Esophagus squamous epithelium (tissue), 5 donors: ENCODE results near the gene MIPOL1. TPM values are rescaled to one million over a fixed set of nuclear protein-coding genes. Genes with fewer than 3 reads are reported as not detected.
"Not testable (repeated sequence)": the region's sequence is repeated elsewhere in the genome, so short reads cannot be mapped to it uniquely, and the experiment has no call there.

ENCODE experiments used
- DNase-seq: peaks from one replicate; lab custom pipeline; 2025; lab: John Stamatoyannopoulos, UW
- H3K27ac ChIP-seq, 4 donors: fragments of 200-600 bp; sonication (generic); one replicate each; pipeline ENCODE4 v1.5.1; 2016 to 2019; ENCODE audit warnings: mild to moderate bottlenecking in 1 of 4
- H3K27me3 ChIP-seq, 4 donors: fragments of 200-600 bp; sonication (generic); 1 replicate in 3 of 4; 2 replicates in 1 of 4; pipeline versions ENCODE4 v1.5.1 to v1.6.0; 2017 to 2021; ENCODE audit warnings: antibody characterized with exemption in 1 of 4
- H3K36me3 ChIP-seq, 3 donors: fragments of 200-600 bp; sonication (generic); one replicate each; pipeline ENCODE4 v1.5.1; 2016 to 2019
- H3K4me1 ChIP-seq, 3 donors: fragments of 200-600 bp; sonication (generic); one replicate each; pipeline ENCODE4 v1.5.1; 2017 to 2019
- H3K4me3 ChIP-seq, 4 donors: fragments of 200-600 bp; sonication (generic); 1 replicate in 3 of 4; 2 replicates in 1 of 4; pipeline ENCODE4 v1.5.1; 2016 to 2019; ENCODE audit warnings: mild to moderate bottlenecking in 2 of 4, moderate library complexity in 1 of 4
- H3K9me3 ChIP-seq, 3 donors: fragments of 200-600 bp; sonication (generic); one replicate each; pipeline ENCODE4 v1.5.1; 2016 to 2019
- POLR2A ChIP-seq, 4 donors: fragments of 450-650 bp; IDR thresholded peaks; one replicate each; pipeline ENCODE4 v1.6.1; 2017; ENCODE audit warnings: antibody characterized with exemption in 4 of 4, mild to moderate bottlenecking in 4 of 4, moderate library complexity in 3 of 4
- WGBS, 2 donors: methylation state at CpG; one replicate each; pipeline ENCODE4 v1.1.5; 2018; 5-methylcytosine and 5-hydroxymethylcytosine counted together
- intact Hi-C: fragments of 100-400 bp; cut with DNase I; formaldehyde crosslinking; loops from one replicate; pipeline ENCODE4 v1.15.0; 2022
- total RNA-seq, 4 donors: library from RNA; depleted of rRNA; stranded (reverse); fragments of >200 nt; gene quantifications; one replicate each; pipeline ENCODE4 v1.1.0, GENCODE V29; 2016
- TF ChIP-seq, protein P1 (sequence below), 6 experiments: fragments of 450-650 bp in 4 of 6; fragments of 200-600 bp in 2 of 6; sonication (generic) in 2 of 6; IDR thresholded peaks; one replicate each; pipeline ENCODE4 v1.5.1; 2016 to 2019; ENCODE audit warnings: antibody characterized with exemption in 6 of 6, mild to moderate bottlenecking in 4 of 6, moderate library complexity in 4 of 6
- donor health status: DM: yes; HTN: yes; CAD: no.

Gene MIPOL1
- total RNA-seq, 4 donors from 2014 or later = 4.9 to 13.7 (median 7.1) TPM

DNA sequence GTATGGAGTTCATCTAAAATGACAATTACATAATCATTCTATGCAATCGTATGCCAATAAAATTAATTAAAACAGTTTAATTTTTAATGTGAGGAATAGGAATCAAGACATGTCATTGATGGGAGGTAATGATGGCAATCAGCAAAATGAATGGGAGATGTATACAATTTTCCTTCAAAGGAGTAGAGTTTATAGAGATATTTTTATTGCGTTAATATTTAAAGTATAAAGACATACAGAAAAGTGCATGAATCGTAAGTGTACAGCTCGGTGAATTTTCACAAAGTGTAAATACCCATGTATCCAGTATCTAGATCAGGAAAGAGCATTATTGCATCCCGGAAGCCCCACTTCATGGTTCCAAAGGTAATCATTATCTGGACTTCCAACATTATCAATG lies 1.2 kb downstream of the MIPOL1 start:
- Histone ChIP-seq H3K27ac (peak overlapping the region in 1 of 4 donors; percentile 89), H3K4me3 (peak overlapping the region in 3 of 4 donors; percentile 61 to 83 (median 66)), H3K9me3 (no peaks in the 10 kb centered on the region), H3K4me1 (peaks cover 0 to 44% (median 0%) of the 10 kb centered on the region in 3 donors), H3K36me3 (no peaks in the 10 kb centered on the region), H3K27me3 (no peaks in the 10 kb centered on the region)
- TF ChIP-seq, protein P1, sequence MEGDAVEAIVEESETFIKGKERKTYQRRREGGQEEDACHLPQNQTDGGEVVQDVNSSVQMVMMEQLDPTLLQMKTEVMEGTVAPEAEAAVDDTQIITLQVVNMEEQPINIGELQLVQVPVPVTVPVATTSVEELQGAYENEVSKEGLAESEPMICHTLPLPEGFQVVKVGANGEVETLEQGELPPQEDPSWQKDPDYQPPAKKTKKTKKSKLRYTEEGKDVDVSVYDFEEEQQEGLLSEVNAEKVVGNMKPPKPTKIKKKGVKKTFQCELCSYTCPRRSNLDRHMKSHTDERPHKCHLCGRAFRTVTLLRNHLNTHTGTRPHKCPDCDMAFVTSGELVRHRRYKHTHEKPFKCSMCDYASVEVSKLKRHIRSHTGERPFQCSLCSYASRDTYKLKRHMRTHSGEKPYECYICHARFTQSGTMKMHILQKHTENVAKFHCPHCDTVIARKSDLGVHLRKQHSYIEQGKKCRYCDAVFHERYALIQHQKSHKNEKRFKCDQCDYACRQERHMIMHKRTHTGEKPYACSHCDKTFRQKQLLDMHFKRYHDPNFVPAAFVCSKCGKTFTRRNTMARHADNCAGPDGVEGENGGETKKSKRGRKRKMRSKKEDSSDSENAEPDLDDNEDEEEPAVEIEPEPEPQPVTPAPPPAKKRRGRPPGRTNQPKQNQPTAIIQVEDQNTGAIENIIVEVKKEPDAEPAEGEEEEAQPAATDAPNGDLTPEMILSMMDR (IDR thresholded peaks at IDR 0.05) = no peak
- no peak for TF ChIP-seq POLR2A (IDR thresholded peaks at IDR 0.05)
- WGBS, 2 donors = 79 to 83% methylated on average over 5 of the region's 5 CpGs
- DNase-seq = no peak
- intact Hi-C loops = no loop called here

- H3K4me1 ChIP-seq = peaks cover 0 to 40% (median 0%) of the 10 kb centered on the region in 3 donors
- WGBS, 2 donors = 75 to 86% methylated on average over 2 of the region's 2 CpGs
- no peak overlapping the region for H3K4me3 ChIP-seq
- H3K27ac ChIP-seq = no peak overlapping the region
- H3K36me3 ChIP-seq = no peaks in the 10 kb centered on the region
- DNase-seq = no peak
- intact Hi-C loops = no loop called here
- H3K9me3 ChIP-seq = peaks cover 0 to 13% (median 9%) of the 10 kb centered on the region in 3 donors
- TF ChIP-seq POLR2A (IDR thresholded peaks at IDR 0.05) = no peak
- TF ChIP-seq, protein P1 (IDR thresholded peaks at IDR 0.05) = no peak
- no peaks in the 10 kb centered on the region for H3K27me3 ChIP-seq
Observed at GRCh38 chr14:37201724-37202123, 4.0 kb downstream of the MIPOL1 start.

GRCh38 chr14:37202265-37202664 lies 4.5 kb downstream of the MIPOL1 start:
- DNase-seq = no peak
- no peaks in the 10 kb centered on the region for H3K27me3 ChIP-seq
- 43 to 62% methylated on average over 2 of the region's 2 CpGs for WGBS, 2 donors
- H3K9me3 ChIP-seq = peaks cover 0 to 15% (median 9%) of the 10 kb centered on the region in 3 donors
- peaks cover 0 to 34% (median 0%) of the 10 kb centered on the region in 3 donors for H3K4me1 ChIP-seq
- intact Hi-C loops = no loop called here
- no peak overlapping the region for H3K4me3 ChIP-seq
- H3K36me3 ChIP-seq = no peaks in the 10 kb centered on the region
- H3K27ac ChIP-seq = no peak overlapping the region
- TF ChIP-seq POLR2A (IDR thresholded peaks at IDR 0.05) = no peak
- TF ChIP-seq, protein P1 (IDR thresholded peaks at IDR 0.05) = no peak

- TF ChIP-seq, protein P1 (IDR thresholded peaks at IDR 0.05) = no peak
- TF ChIP-seq POLR2A (IDR thresholded peaks at IDR 0.05) = no peak
- no peak for DNase-seq
Observed at GRCh38 chr14:37202812-37203211, 5.1 kb downstream of the MIPOL1 start.

DNA sequence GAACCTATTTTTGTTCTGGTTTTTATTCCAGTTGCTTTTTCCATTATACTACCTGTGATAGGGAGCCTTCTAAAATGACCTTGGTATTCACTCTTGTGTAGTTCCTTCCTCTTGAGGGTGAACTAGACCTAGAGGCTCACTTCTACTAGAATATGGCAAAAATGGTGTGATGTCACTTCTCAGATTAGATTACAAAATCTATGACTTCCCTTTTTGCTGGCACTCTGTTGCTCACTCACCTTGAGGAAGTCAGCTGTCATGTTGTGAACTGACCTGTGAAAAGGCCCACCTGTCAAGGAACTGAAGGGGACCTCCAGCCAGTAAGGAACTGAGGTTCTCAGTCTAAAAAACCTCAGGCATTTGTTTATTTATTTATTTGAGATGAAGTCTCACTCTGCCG lies 5.7 kb downstream of the MIPOL1 start:
- WGBS, 2 donors = 77 to 100% methylated on average over 1 of the region's 1 CpG
- intact Hi-C loops = no loop called here
- DNase-seq = no peak
- no peak overlapping the region for H3K27ac ChIP-seq
- H3K36me3 ChIP-seq = no peaks in the 10 kb centered on the region
- H3K27me3 ChIP-seq = no peaks in the 10 kb centered on the region
- H3K4me3 ChIP-seq = no peak overlapping the region
- TF ChIP-seq POLR2A (IDR thresholded peaks at IDR 0.05) = no peak
- TF ChIP-seq, protein P1 (IDR thresholded peaks at IDR 0.05) = no peak
- peaks cover 0 to 15% (median 9%) of the 10 kb centered on the region in 3 donors for H3K9me3 ChIP-seq
- peaks cover 0 to 31% (median 0%) of the 10 kb centered on the region in 3 donors for H3K4me1 ChIP-seq

More at GRCh38 chr14:37202812-37203211, 5.1 kb downstream of the MIPOL1 start:
- no peaks in the 10 kb centered on the region for H3K27me3 ChIP-seq
- no peak overlapping the region for H3K27ac ChIP-seq
- intact Hi-C loops = no loop called here
- WGBS, 2 donors = 26 to 54% methylated on average over 2 of the region's 2 CpGs
- peaks cover 0 to 34% (median 0%) of the 10 kb centered on the region in 3 donors for H3K4me1 ChIP-seq
- peaks cover 0 to 15% (median 9%) of the 10 kb centered on the region in 3 donors for H3K9me3 ChIP-seq
- no peak overlapping the region for H3K4me3 ChIP-seq
- H3K36me3 ChIP-seq = no peaks in the 10 kb centered on the region

DNA sequence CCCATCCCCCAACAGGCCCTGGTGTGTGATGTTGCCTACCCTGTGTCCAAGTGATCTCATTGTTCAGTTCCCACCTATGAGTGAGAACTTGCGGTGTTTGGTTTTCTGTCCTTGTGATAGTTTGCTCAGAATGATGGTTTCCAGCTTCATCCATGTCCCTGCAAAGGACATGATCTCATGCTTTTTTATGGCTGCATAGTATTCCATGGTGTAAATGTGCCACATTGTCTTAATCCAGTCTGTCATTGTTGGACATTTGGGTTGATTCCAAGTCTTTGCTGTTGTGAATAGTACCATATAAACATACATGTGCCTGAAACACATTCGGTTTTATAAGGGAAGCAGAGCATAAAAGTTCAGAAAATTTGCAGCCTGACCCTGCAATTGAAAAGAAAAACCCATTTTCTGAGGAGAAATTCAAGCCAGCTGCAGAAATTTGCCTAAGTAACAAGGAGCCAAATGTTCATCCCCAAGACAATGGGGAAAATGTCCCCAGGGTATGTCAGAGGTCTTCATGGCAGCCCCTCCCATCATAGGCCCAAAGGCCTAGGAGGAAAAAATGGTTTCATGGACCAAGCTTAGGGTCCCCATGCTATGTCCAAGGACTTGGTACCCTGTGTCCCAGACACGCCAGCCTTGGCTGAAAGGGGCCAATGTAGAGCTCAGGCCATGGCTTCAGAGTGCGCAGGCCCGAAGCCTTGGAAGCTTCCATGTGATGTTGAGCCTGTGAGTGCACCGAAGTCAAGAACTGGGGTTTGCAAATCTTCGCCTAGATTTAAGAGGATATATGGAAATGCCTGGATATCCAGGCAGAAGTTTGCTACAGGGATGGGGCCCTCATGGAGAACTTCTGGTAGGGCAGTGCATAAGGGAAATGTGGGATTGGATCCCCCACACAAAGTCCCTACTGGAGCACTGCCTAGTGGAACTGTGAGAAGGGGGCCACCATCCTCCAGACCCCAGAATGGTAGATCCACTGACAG lies 8.2 kb downstream of the MIPOL1 start:
- WGBS, 2 donors = 90 to 99% methylated on average over 5 to 7 of the region's 7 CpGs
- H3K9me3 ChIP-seq = peaks cover 0 to 15% (median 9%) of the 10 kb centered on the region in 3 donors
- H3K4me3 ChIP-seq, H3K27me3 ChIP-seq, H3K27ac ChIP-seq, intact Hi-C loops, DNase-seq, H3K36me3 ChIP-seq: not testable (repeated sequence)
- peaks cover 0 to 17% (median 0%) of the 10 kb centered on the region in 3 donors for H3K4me1 ChIP-seq

DNA sequence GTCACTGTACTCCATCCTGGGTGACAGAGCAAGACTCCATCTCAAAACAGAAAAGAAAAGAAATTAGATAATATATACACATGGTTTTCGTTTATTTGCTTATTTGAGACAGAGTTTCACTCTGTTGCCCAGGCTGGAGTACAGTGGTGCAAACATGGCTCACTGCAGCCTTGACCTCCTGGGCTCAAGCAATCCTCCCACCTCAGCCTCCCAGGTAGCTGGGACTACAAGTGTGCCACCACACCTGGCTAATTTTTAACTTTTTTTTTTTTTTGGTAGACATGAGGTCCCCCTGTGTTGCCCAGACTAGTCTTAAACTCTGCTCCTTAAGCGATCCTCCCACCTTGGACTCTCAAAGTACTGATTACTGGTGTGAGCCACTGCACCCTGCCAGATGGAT lies 11.9 kb downstream of the MIPOL1 start:
- H3K36me3 ChIP-seq, intact Hi-C loops: not testable (repeated sequence)
- WGBS, 2 donors = 78 to 83% methylated on average over 2 of the region's 2 CpGs

More for the DNA sequence above, 11.9 kb downstream of the MIPOL1 start:
- H3K9me3 ChIP-seq = peaks cover 0 to 15% (median 9%) of the 10 kb centered on the region in 3 donors
- not testable (repeated sequence) for H3K27ac ChIP-seq, H3K4me3 ChIP-seq, H3K4me1 ChIP-seq, H3K27me3 ChIP-seq, DNase-seq
